Kidney epithelial cell (primary cell): ENCODE measurements around the gene FTO. TPM values are rescaled to one million over a fixed set of nuclear protein-coding genes. Genes with fewer than 3 reads are reported as not detected.

ENCODE experiments used
- DNase-seq: peaks from one replicate; pipeline ENCODE4 v3.0.0-alpha.2; 2010; ENCODE audit warnings: low read depth
- H3K27me3 ChIP-seq: 2 replicates; pipeline ENCODE4 v1.6.0; 2011; ENCODE audit warnings: low read length; ENCODE audit not compliant: control insufficient read depth, insufficient read depth
- H3K36me3 ChIP-seq: 2 replicates; pipeline ENCODE4 v1.5.1; 2011; ENCODE audit warnings: low read length; ENCODE audit not compliant: control insufficient read depth, insufficient read depth
- H3K4me3 ChIP-seq: 2 replicates; pipeline ENCODE4 v1.5.1; 2011; ENCODE audit warnings: low read depth, mild to moderate bottlenecking, control low read depth, low read length
- CTCF ChIP-seq: IDR thresholded peaks from 2 replicates; pipeline ENCODE4 v1.5.1; 2011; ENCODE audit warnings: mild to moderate bottlenecking, moderate library complexity, low read length, control low read depth, inconsistent platforms; ENCODE audit not compliant: insufficient read depth, poor library complexity, severe bottlenecking
- total RNA-seq: library from RNA; depleted of rRNA; stranded (reverse); fragments of >200 nt; gene quantifications from 2 replicates; pipeline ENCODE4 v1.2.3, GENCODE V29; 2015

Gene FTO
- total RNA-seq, 1 donor from 2014 or later, result 66.9 TPM

DNA sequence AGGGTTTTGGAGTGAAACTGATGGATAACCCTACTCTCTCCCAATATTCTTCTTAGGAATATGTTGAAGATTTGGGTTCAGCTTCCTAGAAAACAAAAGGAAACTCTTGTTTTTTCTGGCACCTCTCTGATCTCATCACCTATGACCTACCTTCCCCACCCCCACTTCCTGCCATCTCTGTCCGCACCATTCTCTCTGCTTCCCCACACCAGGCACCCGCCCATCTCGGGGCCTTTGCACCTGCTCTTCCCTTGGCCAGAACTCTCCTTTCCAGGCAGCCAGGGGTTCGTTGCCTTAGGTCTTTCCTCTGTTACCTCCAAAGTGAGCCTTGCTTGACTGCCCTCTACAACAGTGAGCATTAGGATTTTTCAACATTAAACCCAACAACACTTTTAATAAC, 423.0 kb downstream of the FTO start:
- no peak overlapping the region for H3K4me3 ChIP-seq
- no peak for TF ChIP-seq CTCF
- DNase-seq, result no peak
- H3K36me3 ChIP-seq, result no peaks in the 10 kb centered on the region
- H3K27me3 ChIP-seq, result no peaks in the 10 kb centered on the region

- TF ChIP-seq CTCF, result no peak
- H3K4me3 ChIP-seq, result no peak overlapping the region
- no peaks in the 10 kb centered on the region for H3K27me3 ChIP-seq
- no peaks in the 10 kb centered on the region for H3K36me3 ChIP-seq
- no peak for DNase-seq
These were observed 424.8 kb downstream of the FTO start for GRCh38 chr16:54128629-54129234.

DNA sequence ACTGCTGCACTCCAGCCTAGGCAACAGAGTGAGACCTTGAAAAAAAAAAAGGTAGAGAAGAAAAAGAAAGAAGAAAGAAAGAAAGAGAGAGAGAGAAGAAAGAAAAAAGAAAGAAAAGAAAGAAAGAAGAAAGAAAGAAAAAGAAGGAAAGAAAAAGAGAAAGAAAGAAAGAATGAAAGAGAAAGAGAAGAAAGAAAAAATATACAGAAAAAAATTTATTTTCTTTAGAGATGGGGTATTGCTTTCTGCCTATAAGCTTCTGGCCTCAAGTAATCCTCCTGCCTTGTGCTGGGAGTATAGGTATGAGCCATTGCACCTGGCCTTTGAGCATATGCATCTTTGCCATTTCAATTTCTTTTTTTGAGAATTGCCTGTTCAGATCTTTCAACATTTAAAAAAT, 425.9 kb downstream of the FTO start:
- H3K4me3 ChIP-seq, result no peak overlapping the region
- no peak for TF ChIP-seq CTCF
- H3K27me3 ChIP-seq, result no peaks in the 10 kb centered on the region
- no peak for DNase-seq
- H3K36me3 ChIP-seq, result no peaks in the 10 kb centered on the region

- DNase-seq, result peak; percentile 14
- Histone ChIP-seq H3K36me3 (no peaks in the 10 kb centered on the region), H3K4me3 (no peak overlapping the region), H3K27me3 (no peaks in the 10 kb centered on the region)
- TF ChIP-seq CTCF, result no peak
These were observed 431.7 kb downstream of the FTO start for GRCh38 chr16:54135361-54136275.

DNA sequence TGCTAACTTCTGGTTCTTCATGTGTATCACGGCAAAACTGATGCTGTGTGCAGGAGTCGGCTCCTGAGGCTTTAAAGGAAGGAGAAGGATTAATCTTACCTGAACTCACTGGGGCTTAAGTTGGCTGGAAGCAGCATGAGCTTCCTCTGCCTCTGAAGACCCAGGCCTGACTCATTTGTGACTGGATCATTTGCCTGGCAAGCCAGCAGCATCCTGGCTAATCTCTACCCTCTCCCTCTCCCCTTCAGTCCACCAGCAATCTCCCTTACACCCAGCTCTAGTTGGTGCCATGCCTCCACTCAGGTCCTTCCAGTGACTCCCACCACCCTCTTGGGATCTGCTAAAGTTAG, 432.3 kb downstream of the FTO start:
- Histone ChIP-seq H3K36me3 (no peaks in the 10 kb centered on the region), H3K4me3 (no peak overlapping the region), H3K27me3 (no peaks in the 10 kb centered on the region)
- no peak for TF ChIP-seq CTCF
- no peak for DNase-seq
